ENCODE data around the gene SUGCT. TPM values are rescaled to one million over a fixed set of nuclear protein-coding genes. Genes with fewer than 3 reads are reported as not detected.

SUGCT gene
- total and polyA plus RNA-seq, 2 of the 8 experiments (the other 6 are each of a cell fraction or from before 2014, with no cell fraction given): 2.8 to 5.4 TPM

- Histone ChIP-seq H3K56ac (replicated peaks; ENCODE audit: insufficient read length, low read depth, low read length) (no peak overlapping the region), H3K4me3 (ENCODE audit: extremely low read depth in 1 of 4, insufficient read depth in 2 of 4, low read depth in 3 of 4, low read length in 4 of 4) (no peak overlapping the region; a peak in 1 of 8 replicates), H2BK20ac (ENCODE audit: low read length) (no peak overlapping the region), H3K9me3 (ENCODE audit: insufficient read depth in 2 of 2, low read depth in 1 of 2, low read length in 1 of 2) (no peaks in the 10 kb centered on the region), H4K8ac (ENCODE audit: extremely low read depth, insufficient read depth, low read length) (no peak overlapping the region), H3K79me1 (ENCODE audit: low read depth, low read length) (no peaks in the 10 kb centered on the region), H4K5ac (ENCODE audit: insufficient read length, low read depth, low read length) (no peak overlapping the region), H3K79me2 (ENCODE audit: control insufficient read depth in 1 of 2, insufficient read depth in 2 of 2, low read length in 2 of 2) (no peaks in the 10 kb centered on the region), H2AK5ac (ENCODE audit: low read depth, low read length) (no peak overlapping the region; the same call in 1 of the 2 replicates), H3K9ac (replicated peaks in 1 of 4; ENCODE audit: extremely low read depth in 1 of 4, low read depth in 3 of 4, low read length in 3 of 4) (peak overlapping the region in 1 of 4 experiments; percentile 22; a peak in 1 of 7 replicates), H2BK5ac (ENCODE audit: low read depth, low read length) (peak overlapping the region; percentile 36; the same call in 1 of the 2 replicates), H3K4me1 (replicated peaks in 1 of 4; ENCODE audit: control insufficient read depth in 3 of 4, insufficient read depth in 4 of 4, low read length in 3 of 4) (peaks cover 0 to 12% (median 3%) of the 10 kb centered on the region in 4 experiments; a peak in 4 of 7 replicates), H4K20me1 (replicated peaks in 1 of 2; ENCODE audit: control insufficient read depth in 1 of 2, insufficient read depth in 2 of 2, low read length in 2 of 2) (no peaks in the 10 kb centered on the region), H2AFZ (ENCODE audit: low read length) (0 out of 2 replicates have a peak overlapping the region, but pooled peaks have one; percentile 19), H2BK15ac (ENCODE audit: low read length) (no peak overlapping the region), H3K27me3 (replicated peaks in 1 of 4; ENCODE audit: control insufficient read depth in 3 of 4, extremely low read depth in 1 of 4, insufficient read depth in 3 of 4, low read length in 3 of 4) (no peaks in the 10 kb centered on the region), H3K23ac (ENCODE audit: insufficient read length) (no peak overlapping the region), H4K91ac (replicated peaks; ENCODE audit: insufficient read length, low read length) (no peak overlapping the region), H3K23me2 (ENCODE audit: low read depth, low read length) (no peaks in the 10 kb centered on the region), H3K14ac (ENCODE audit: insufficient read length) (no peak overlapping the region), H3K36me3 (ENCODE audit: control insufficient read depth in 2 of 4, insufficient read depth in 4 of 4, low read length in 3 of 4) (no peaks in the 10 kb centered on the region), H3K4ac (replicated peaks; ENCODE audit: insufficient read length, low read depth, low read length) (no peak overlapping the region), H3K27ac (ENCODE audit: low read depth, low read length) (no peak overlapping the region; the same call in 1 of the 2 replicates), H3K4me2 (ENCODE audit: insufficient read depth in 1 of 2, low read depth in 2 of 2, low read length in 2 of 2) (no peak overlapping the region; a peak in 1 of 4 replicates), H2BK120ac (replicated peaks; ENCODE audit: low read depth, low read length) (no peak overlapping the region), H3K18ac (ENCODE audit: extremely low read depth, low read length) (peak overlapping the region; percentile 54), H2BK12ac (ENCODE audit: low read depth, low read length) (peak overlapping the region; percentile 84; the same call in 1 of the 2 replicates)
- POLR2A ChIA-PET (ENCODE audit: partially characterized antibody): interaction anchor here (1.0 kb wide), 1 partner anchor 12 kb away, joined by 4 read pairs; no protein-coding TSS in a partner anchor
- 57% methylated on average over 9 of the region's 9 CpGs; no CpG with 5 or more reads in 1 of the 2 experiments for WGBS, 2 experiments (ENCODE audit: extremely low coverage in 1 of 2, insufficient coverage in 1 of 2, insufficient read length in 1 of 2, insufficient replicate concordance in 2 of 2, low coverage in 1 of 2, low lambda C conversion rate in 2 of 2, missing lambda C conversion rate in 1 of 2)
- DNase-seq (ENCODE audit: low read depth in 1 of 2, low spot score in 2 of 2): peak; percentile 62 to 73
- CTCF ChIA-PET (ENCODE audit: partially characterized antibody): interaction anchor here (0.8 to 2.6 kb wide), 6 partner anchors 9 to 35 kb away, joined by 3 to 13 read pairs (median 4); no protein-coding TSS in a partner anchor
- TF ChIP-seq NRF1 (IDR thresholded peaks at IDR 0.05; ENCODE audit: low read depth, low read length) (no peak), ASH2L (IDR thresholded peaks at IDR 0.05; ENCODE audit: low read length) (no peak), SP1 (IDR thresholded peaks at IDR 0.05; ENCODE audit: low read depth, low read length) (0 out of 2 replicates have a peak, but pooled peaks have one; percentile 9), E2F6 (IDR thresholded peaks at IDR 0.05) (peak; percentile 64; the same call in 1 of the 2 replicates), POLR2A (IDR thresholded peaks at IDR 0.05; ENCODE audit: control extremely low read depth in 1 of 2, low read depth in 2 of 2, low read length in 2 of 2) (peak; percentile 35 to 57), TAF1 (IDR thresholded peaks at IDR 0.05; ENCODE audit: low read depth, low read length) (peak; percentile 70), MAX (IDR thresholded peaks at IDR 0.05) (peak; percentile 83), SAP30 (IDR thresholded peaks at IDR 0.05; ENCODE audit: insufficient read depth, insufficient replicate concordance, low read length) (no peak), PHF8 (conservative IDR thresholded peaks at IDR 0.05; ENCODE audit: low read depth, low read length) (no peak)
- TF ChIP-seq, protein P1, sequence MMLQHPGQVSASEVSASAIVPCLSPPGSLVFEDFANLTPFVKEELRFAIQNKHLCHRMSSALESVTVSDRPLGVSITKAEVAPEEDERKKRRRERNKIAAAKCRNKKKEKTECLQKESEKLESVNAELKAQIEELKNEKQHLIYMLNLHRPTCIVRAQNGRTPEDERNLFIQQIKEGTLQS (IDR thresholded peaks at IDR 0.05; ENCODE audit: insufficient read depth, low read depth, low read length): no peak
- peak; percentile 24 for FAIRE-seq
These were observed 582.4 kb downstream of the SUGCT start for GRCh38 chr7:40717242-40717641.
